ENCODE data around the gene PLA2G4F. TPM values are rescaled to one million over a fixed set of nuclear protein-coding genes. Genes with fewer than 3 reads are reported as not detected.

The PLA2G4F gene
- total RNA-seq, 2 experiments from 2014 or later: not detected

GRCh38 chr15:42123546-42123945 lies 32.9 kb downstream of the PLA2G4F start:
- POLR2A ChIA-PET: no interaction called here
- Mint-ChIP-seq H3K4me1 (ENCODE audit: low read depth) (no peaks in the 10 kb centered on the region), H3K4me3 (no peak overlapping the region), H3K9me3 (no peaks in the 10 kb centered on the region), H3K27ac (no peak overlapping the region), H3K36me3 (ENCODE audit: low read depth) (no peaks in the 10 kb centered on the region), H3K27me3 (peaks cover 13% of the 10 kb centered on the region)
- Histone ChIP-seq H3K4me1 (ENCODE audit: insufficient read depth, low read length) (no peaks in the 10 kb centered on the region), H3K27me3 (ENCODE audit: control insufficient read depth in 1 of 2, insufficient read depth in 2 of 2, low read length in 2 of 2) (no peaks in the 10 kb centered on the region), H3K4me3 (ENCODE audit: low read length) (no peak overlapping the region), H3K27ac (ENCODE audit: low read depth in 1 of 2, low read length in 2 of 2) (no peak overlapping the region), H3K36me3 (ENCODE audit: insufficient read depth, low read length) (no peaks in the 10 kb centered on the region), H3K9me3 (ENCODE audit: control insufficient read depth in 1 of 2, insufficient read depth in 1 of 2, low read length in 2 of 2) (no peaks in the 10 kb centered on the region)
- CTCF ChIA-PET: no interaction called here
- intact Hi-C loops (cut with DNase I, micrococcal nuclease): no loop called here
- TF ChIP-seq CTCF (IDR thresholded peaks at IDR 0.05): no peak
- DNase-seq (no peak), ATAC-seq (ENCODE audit: poor library complexity) (no peak)

- TF ChIP-seq CTCF (IDR thresholded peaks at IDR 0.05): no peak
- ATAC-seq (ENCODE audit: poor library complexity) (no peak), DNase-seq (no peak)
- Histone ChIP-seq H3K4me3 (ENCODE audit: low read length) (no peak overlapping the region), H3K27me3 (ENCODE audit: control insufficient read depth in 1 of 2, insufficient read depth in 2 of 2, low read length in 2 of 2) (no peaks in the 10 kb centered on the region), H3K9me3 (ENCODE audit: control insufficient read depth in 1 of 2, insufficient read depth in 1 of 2, low read length in 2 of 2) (no peaks in the 10 kb centered on the region), H3K36me3 (ENCODE audit: insufficient read depth, low read length) (no peaks in the 10 kb centered on the region), H3K27ac (ENCODE audit: low read depth in 1 of 2, low read length in 2 of 2) (no peak overlapping the region), H3K4me1 (ENCODE audit: insufficient read depth, low read length) (no peaks in the 10 kb centered on the region)
- H3K27me3 Mint-ChIP-seq: no peaks in the 10 kb centered on the region
- CTCF ChIA-PET: no interaction called here
- H3K9me3 Mint-ChIP-seq: no peaks in the 10 kb centered on the region
- no peaks in the 10 kb centered on the region for H3K4me1 Mint-ChIP-seq (ENCODE audit: low read depth)
- H3K36me3 Mint-ChIP-seq (ENCODE audit: low read depth): no peaks in the 10 kb centered on the region
- no peak overlapping the region for H3K27ac Mint-ChIP-seq
- intact Hi-C loops (cut with DNase I, micrococcal nuclease): no loop called here
- H3K4me3 Mint-ChIP-seq: no peak overlapping the region
- POLR2A ChIA-PET: no interaction called here
Measured at GRCh38 chr15:42121682-42122081, 34.8 kb downstream of the PLA2G4F start.

- Histone ChIP-seq H3K4me3 (ENCODE audit: low read length) (no peak overlapping the region), H3K36me3 (ENCODE audit: insufficient read depth, low read length) (no peaks in the 10 kb centered on the region), H3K27ac (ENCODE audit: low read depth in 1 of 2, low read length in 2 of 2) (no peak overlapping the region), H3K27me3 (ENCODE audit: control insufficient read depth in 1 of 2, insufficient read depth in 2 of 2, low read length in 2 of 2) (no peaks in the 10 kb centered on the region), H3K9me3 (ENCODE audit: control insufficient read depth in 1 of 2, insufficient read depth in 1 of 2, low read length in 2 of 2) (no peaks in the 10 kb centered on the region), H3K4me1 (ENCODE audit: insufficient read depth, low read length) (no peaks in the 10 kb centered on the region)
- TF ChIP-seq CTCF (IDR thresholded peaks at IDR 0.05): no peak
- intact Hi-C loops (cut with DNase I, micrococcal nuclease): no loop called here
- Mint-ChIP-seq H3K27me3 (no peaks in the 10 kb centered on the region), H3K4me3 (no peak overlapping the region), H3K27ac (no peak overlapping the region), H3K36me3 (ENCODE audit: low read depth) (no peaks in the 10 kb centered on the region), H3K4me1 (ENCODE audit: low read depth) (no peaks in the 10 kb centered on the region), H3K9me3 (no peaks in the 10 kb centered on the region)
- CTCF ChIA-PET: no interaction called here
- POLR2A ChIA-PET: no interaction called here
- DNase-seq (no peak), ATAC-seq (ENCODE audit: poor library complexity) (no peak)
Measured at GRCh38 chr15:42121021-42121420, 35.4 kb downstream of the PLA2G4F start.

All from CD4-positive, alpha-beta T cell (primary cell).